ENCODE data around the gene TRIP10.
"Not testable (repeated sequence)": the region's sequence is repeated elsewhere in the genome, so short reads cannot be mapped to it uniquely, and the experiment has no call there.

Gene TRIP10

DNA sequence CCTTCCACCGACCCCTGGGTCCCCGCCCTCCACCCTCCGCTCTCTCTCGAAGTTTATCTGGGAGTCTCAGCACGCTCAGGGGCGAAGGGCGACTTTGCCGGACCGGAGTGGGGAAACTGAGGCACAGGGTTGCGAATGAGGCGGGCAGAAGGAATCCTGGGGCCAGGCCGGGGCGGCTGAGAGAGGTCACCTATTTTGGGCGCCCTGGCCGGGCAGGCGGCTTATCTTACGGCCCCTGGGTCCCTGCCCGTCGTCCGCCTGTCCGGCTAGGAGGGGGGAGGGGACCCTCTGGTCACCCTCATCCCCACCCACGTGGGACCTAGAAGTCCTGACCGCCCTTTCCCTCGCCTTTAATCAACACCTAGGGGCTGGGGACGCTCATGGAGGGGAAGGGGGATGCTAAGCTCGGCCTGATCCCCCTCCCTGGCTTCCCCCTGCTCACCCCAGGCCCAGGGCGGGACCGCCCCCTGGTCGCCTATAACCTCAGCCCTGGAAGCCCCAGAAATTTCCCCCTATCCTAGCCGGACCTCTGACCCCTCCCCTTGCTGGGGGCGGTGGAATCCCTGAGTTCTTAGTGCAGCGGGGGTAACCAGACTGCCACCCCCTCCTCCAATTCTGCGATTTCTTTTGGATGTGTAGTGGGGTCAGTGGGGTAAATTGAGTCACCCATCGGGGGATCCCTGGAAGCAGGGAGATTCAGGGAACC, 556 bp downstream of the TRIP10 start:
- DNase-seq = peak in 1 of 56 donors; percentile 65

DNA sequence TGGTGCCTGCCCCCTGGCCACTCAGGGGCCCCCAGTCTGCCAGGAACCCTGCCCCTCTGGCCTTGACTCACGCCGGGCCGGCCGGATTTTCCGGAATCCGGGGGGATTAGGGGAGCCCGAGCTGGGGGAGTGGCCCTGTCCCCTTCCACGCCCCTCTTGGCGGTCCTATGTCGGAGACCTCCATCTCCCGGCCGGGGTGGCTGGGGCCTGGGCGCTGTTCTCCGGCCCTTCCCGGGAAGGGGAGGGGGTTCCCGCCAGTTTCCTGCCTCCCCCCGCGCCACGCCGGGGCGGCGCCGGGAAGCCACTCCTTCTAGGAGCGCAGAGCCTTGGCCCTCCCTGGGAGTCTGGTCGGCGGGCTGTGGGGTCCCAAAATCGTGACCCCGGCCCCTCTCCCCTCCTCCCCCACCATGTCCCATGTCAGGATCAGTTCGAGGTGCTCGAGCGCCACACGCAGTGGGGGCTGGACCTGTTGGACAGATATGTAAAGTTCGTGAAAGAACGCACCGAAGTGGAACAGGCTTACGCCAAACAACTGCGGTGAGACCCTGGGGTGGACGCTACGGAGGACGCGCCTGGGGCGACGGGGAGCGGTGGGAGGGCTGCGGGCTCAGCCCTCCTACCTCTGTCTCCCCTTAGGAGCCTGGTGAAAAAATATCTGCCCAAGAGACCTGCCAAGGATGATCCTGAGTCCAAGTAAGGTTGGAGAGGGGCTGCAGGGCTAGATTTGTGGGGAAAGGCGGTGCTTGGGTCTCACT, 1.3 kb downstream of the TRIP10 start:
- peak in 3 of 56 donors; percentile 11 to 14 (median 12) for DNase-seq

DNA sequence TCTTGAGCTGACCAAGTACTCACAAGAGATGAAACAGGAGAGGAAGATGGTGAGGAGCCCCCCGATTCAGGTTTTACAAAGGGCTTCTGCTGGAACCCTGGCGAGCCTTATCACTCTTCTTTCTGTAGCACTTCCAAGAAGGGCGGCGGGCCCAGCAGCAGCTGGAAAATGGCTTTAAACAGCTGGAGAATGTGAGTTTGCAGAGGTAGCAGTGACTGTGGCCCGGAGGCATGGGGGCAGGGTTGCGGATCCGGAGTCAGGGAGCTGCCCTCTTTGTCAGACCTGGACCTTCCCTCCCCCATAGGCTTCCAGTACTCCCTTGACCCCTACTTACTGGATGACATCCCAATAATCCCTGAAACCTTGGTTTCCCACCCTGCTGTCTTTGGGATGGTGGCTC, 3.6 kb downstream of the TRIP10 start:
- DNase-seq = no peak

DNA sequence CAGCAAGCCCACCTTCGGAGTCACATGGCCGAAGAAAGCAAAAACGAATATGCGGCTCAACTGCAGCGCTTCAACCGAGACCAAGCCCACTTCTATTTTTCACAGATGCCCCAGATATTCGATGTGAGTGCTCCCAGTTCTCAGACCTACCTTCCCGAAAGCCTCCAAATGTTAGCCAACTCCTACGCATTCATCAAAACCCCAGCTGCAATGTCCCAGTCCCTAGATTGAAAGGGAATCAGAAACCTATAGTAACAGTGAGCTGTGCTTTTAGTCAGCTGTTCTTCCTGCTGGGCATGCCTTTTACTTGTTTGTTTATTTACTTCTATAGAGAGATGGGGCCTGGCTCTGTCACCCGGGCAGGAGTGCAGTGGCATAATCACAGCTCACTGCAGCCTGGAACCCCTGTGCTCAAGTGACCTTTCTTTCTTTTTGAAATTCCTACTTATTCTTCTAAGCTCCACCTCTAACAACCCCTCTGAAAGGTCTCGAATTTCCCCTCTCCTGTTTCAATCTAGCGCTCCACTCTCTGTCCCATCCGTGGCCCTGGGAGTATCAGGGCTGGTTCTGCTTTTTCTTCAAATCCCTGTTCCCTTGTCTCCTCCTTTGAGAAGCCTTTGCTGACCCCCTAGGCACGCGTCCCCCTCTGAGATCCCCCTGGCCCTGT, 4.4 kb downstream of the TRIP10 start:
- DNase-seq = no peak

DNA sequence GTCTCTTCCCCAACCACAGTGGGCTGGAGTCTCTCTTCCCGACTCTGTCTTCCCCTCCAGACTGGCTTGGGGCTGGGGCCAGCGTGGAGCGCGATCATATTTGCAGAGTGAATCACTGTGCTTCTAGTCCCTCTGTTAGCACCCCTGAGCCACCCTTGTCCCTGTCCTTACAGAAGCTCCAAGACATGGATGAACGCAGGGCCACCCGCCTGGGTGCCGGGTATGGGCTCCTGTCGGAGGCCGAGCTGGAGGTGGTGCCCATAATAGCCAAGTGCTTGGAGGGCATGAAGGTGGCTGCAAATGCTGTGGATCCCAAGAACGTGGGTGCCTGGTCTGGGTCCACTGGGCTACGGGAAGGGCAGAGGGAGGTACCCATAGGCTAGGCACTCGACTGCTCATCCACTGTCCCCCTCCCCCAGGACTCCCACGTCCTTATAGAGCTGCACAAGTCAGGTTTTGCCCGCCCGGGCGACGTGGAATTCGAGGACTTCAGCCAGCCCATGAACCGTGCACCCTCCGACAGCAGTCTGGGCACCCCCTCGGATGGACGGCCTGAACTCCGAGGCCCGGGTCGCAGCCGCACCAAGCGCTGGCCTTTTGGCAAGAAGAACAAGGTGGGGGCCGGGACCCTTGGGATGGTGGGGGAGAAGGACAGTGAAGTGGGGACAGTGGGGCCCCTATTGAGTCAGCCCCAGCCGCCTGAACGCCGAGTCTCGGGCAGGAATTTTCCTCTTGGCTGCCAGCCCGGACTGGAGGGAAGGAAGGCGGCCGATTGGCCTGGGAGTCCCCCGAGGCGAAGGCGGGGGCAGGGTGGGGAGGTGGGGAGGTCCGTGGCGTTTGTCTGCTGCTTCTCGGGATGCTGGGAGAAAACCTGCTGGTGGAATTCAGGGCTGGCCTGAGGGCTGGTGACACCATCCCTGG, 5.2 kb downstream of the TRIP10 start:
- DNase-seq = peak in 43 of 56 donors; percentile 11 to 76 (median 49)

DNA sequence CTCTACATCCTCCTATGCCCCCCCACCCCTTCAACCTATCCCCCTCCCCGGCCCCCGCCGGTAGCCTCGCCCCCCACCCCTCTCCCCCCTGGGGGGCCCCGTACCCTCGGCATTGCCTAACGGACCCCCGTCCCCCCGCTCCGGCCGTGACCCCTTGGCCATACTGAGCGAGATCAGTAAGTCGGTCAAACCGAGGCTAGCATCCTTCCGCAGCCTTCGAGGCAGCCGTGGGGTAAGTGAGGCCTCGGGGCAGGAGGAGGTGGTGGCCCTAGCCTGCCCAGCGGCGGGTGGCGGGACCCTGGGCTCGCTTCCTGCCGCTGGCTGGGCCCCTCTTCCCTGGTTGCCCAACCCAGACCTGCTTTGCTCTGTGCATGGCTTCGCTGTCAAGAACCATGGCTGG, 6.5 kb downstream of the TRIP10 start:
- DNase-seq = no peak

DNA sequence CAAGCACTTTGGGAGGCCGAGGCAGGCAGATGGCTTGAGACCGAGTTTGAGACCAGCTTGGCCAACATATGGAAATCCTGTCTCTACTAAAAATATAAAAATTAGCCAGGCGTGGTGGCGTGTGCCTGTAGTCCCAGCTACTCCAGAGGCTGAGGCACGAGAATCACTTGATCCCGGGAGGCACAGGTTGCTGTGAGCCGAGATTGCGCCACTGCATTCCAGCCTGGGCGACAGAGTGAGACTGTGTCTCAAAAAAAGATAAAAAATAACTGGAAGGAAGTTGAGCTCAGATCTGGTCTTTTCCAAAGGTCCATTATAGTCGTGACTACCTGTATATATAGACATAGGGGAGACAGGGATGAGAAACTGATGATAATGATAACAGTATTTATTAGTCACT, 9.1 kb downstream of the TRIP10 start:
- not testable (repeated sequence) for DNase-seq

DNA sequence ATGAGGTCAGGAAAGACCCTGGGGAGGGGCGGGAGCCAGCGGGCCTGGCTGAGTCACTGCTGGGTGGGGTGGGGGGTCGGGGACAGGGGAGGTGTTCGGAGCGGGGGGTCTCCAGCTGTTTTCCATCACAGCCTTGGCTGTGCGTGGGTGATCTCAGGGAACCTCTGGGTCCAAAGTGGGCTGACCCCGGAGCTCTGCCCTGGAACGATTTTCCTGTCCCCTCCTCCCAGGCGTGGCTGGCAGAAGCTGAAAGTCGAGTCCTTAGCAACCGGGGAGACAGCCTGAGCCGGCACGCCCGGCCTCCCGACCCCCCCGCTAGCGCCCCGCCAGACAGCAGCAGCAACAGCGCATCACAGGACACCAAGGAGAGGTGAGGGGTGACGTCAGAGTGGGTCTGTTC, 10.6 kb downstream of the TRIP10 start:
- no peak for DNase-seq

DNA sequence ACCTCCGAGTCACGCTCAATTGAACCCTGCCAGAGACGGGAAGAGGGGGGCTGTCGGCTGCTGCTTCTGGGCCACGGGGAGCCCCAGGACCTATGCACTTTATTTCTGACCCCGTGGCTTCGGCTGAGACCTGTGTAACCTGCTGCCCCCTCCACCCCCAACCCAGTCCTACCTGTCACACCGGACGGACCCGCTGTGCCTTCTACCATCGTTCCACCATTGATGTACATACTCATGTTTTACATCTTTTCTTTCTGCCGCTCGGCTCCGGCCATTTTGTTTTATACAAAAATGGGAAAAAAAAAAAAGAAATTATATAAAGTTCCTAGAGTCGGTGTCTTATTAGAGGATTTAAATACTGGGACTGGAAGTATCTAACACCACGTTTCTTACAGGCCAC, 11.7 kb downstream of the TRIP10 start:
- DNase-seq = no peak

DNA sequence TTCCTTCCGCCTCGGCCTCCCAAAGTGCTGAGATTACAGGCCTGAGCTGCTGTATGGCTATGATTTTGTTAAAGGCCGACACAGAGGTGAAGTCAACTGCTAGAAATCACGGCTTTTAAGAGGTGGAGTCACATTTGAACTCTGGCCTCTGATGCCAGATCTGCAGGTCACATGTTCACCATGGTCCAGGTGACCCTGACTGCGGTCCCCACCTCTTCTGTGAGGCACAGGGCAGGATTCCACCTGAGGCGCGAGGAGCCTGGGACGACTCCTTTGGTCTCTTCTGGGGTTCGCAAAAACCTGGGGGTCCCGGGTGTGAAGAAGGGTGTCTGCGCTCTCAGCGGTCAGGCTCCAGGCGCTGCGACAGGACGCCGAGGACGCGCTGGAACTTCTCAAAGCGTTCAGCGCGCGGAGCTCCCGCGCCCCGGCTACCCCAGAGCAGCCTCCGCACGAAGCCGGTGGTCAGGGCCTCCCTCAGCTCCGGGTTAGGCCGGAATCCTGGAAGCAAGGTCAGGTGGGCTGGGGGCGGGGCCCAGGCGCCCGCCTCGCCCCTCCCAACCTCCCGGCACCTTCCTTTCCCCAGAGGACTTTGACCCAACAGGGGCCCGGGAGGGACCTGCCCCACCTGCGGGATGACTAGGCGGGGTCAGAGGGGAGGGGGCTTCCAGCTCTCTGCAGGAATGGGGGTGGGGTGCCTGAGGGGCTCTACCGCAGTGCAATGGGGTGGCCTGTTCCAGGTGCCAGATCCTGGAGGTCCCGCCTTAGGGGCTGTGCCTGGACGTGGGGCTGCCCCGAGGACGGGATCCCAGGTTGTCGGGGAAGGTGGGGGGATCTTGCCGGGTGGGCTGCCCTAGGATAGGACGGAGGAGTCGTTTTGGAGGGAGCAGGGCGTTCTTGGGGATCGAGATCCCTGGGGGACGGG, 13.0 kb downstream of the TRIP10 start:
- DNase-seq = no peak

DNA sequence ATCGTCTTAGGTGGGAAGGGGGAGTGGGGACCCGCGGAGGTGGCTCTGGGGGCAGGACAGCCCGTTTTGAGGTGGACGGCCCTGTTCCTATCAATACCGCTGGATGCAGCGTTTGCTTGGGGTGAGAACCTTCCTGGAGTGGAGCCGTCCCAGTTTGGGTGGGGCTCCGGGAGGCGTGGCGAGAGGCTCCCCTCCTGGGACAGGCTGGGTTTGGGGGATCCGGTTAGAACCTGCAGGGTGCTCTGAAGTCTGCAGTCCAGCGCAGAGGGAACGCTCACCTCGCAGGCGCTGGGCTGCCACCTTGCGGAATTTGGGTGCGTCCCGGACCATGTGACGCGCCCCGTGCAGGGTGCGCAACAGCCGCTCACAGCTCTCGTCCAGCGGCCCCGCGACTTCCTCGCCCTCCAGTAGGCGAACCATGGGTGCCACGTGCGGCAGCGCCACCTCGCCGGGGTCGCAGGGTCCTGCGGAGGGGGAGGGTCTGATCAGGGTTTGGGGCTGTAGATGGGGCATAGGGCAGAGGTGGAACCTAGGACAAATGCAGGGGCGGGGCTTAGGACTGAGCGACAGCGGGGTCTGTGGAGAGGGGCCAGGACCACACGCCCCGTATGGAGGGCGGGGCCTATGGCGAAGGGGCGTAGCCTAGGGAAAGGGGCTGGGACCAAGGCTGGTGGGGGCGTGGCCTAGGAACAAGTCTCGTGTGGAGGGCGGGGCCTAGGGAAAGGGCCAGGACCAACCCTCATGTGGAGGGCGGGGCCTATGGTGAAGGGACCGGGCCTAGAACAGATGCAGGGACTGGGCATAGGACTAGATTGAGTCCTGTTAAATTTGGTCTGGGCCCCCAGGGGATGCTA, 13.9 kb downstream of the TRIP10 start:
- DNase-seq = peak in 5 of 56 donors; percentile 15 to 77 (median 36)

DNA sequence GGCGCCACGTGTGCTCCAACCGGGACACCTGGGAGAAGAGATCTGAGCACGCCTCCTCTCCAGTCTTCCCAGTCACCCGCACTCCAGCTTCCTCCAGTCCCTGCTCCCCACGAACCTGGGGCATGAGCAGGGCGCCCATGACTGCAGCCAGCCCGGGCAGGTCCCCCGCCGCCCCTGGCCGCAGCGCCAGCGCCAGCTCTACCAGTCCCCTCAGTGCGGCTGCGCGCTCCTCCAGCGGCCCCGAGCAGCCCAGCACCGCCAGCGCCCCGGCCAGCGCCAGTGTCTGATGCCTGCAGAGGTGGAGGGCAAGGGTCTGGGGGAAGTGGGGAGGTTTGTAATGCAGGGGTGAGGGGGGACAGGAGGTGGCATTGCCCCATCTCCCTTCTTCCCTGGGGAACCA, 14.7 kb downstream of the TRIP10 start:
- DNase-seq = no peak

DNA sequence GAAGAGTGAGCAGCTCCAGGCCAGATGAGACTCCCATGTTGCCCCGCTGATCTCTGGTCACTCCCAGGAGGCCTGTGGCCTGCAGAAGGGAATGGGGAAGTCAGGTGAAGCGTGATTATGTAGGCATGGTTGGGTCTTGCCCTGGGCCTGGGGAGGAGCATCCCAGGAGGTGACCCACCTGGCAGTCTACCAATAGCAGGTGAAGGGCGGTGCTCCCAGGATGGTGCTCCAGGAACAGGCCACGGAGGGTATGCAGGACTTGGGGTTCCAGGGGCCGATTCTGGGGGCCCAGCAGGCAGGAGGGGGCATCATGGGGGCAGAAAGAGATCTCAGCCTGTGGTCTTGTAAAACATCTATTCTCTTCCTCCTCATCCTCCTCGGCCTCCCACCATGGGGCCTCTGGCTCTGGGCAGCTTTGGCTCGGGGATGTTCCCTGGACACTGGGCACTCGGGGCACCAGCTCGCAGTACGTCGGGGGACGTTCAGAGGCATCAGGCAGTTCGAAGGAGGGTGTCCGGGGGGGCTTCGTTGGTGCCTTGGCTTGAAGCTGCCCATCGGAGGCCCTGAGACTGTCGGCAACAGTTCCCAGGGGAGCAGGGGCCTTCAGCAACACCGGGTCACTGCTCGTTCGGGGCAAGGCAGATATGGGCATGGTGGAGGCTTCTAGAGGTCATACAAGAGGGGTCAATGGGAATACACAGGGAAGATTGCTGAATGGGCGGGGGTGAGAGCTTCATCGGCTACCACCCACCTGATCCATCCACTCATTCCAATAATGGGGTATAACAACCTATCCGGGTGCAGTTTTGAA, 15.4 kb downstream of the TRIP10 start:
- no peak for DNase-seq

DNA sequence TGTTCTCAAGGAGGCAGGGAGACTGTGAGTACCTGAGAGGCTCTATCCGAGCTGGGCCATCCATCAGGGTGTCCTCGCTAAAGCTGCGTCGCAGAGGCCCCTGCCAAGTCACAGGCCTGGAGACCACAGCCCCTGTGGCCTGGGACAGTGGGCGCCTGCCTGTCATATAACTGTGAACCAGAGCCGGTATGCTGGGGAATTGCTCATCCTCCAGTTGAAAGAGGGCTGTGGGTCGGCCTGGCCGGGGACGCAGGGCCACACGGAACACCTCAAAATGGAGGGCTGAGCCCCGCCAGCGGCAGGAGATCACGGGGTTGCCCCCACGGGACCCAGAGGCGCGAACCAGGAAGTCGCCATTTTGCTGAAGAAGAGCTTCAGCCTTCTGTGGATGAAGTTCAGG, 21.1 kb downstream of the TRIP10 start:
- no peak for DNase-seq

DNA sequence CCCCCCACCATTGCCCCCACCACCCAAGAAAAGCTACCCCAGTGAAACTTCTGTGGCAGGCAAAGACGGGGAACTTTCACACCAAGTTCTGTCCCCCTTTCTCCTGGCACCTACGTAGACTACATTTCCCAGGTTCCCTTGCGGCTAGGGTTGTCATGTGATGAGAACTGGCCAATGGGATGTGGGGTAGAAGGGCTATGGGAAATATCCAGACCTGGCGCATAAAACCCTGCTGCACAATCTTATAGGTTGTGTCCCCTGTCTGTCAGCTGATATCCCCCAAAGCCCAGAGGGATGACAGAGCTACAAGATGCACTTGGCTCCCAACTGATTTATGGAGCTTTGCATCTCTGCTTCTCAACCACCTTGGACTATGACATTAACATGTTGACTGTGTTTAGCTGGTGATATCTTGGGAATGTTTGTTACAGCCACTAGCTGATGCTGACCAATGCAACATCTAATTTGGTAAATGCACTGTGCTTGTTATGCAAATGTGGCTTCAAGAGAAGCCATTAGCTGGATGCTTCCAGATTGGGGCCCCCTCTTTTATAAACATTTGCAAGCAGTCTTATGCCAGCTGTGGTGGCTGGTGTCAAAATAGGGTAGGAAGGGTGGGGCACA, 21.7 kb downstream of the TRIP10 start:
- DNase-seq = no peak

DNA sequence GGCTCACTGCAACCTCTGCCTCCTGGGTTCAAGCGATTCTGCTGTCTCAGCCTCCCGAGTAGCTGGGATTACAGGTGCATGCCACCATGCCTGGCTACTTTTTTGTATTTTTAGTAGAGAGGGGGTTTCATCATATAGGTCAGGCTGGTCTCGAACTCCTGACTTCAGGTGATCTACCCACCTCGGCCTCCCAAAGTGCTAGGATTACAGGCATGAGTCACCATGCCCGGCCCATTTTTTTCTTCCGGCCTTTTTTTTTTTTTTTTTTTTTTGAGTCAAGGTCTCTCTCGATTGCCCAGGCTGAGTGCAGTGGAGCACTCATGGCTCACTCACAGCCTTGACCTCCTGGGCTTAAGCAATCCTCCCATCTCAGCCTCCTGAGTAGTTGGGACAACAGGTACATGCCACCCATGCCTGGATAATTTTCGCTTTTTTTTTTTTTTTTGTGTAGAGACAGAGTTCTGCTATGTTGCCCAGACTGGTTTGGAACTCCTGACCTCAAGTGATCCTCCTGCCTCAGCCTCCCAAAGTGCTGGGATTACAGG, 22.8 kb downstream of the TRIP10 start:
- not testable (repeated sequence) for DNase-seq

DNA sequence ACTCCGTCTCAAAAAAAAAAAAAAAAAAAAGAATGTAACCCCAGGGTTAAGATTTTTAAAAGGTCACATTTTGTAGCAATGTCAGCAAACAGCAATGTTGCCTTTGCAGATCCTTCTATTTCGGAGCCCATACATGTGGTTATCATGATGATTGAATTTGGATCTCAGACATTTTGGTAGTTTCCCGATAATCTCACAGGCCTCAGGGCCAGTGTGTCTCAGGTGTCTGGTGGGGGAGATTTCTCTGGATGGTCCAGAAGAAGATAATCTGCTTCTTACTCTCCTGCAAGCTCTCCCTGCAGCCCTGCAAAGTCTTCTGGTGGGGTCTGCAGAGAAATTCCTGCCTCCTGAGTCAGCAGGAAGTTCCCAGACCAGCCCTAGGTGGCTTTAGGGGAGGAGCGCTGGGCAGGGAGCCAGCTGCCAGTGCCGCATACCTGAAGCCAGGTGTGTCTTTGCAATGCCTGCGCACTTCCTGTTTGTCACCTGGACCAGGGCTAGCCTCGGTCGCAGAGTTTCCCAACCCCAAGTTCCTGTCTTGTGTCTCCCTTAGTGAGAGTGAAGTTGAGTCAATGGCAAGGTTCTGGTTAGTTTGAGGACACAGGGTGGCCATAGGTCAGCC, 26.4 kb downstream of the TRIP10 start:
- DNase-seq = no peak
